Mononuclear cell (primary cell): ENCODE data around the gene FAM234A. TPM values are rescaled to one million over a fixed set of nuclear protein-coding genes. Genes with fewer than 3 reads are reported as not detected.
"Not testable (repeated sequence)": the region's sequence is repeated elsewhere in the genome, so short reads cannot be mapped to it uniquely, and the experiment has no call there.

ENCODE experiments used
- H3K27me3 ChIP-seq: 2 replicates; pipeline ENCODE4 v1.6.0; 2011; ENCODE audit warnings: low read length, control low read depth; ENCODE audit not compliant: insufficient read depth
- H3K4me1 ChIP-seq: 2 replicates; pipeline ENCODE4 v1.5.1; 2011; ENCODE audit warnings: mild to moderate bottlenecking, low read length, control low read depth; ENCODE audit not compliant: insufficient read depth
- H3K4me3 ChIP-seq: 2 replicates; pipeline ENCODE4 v1.5.1; 2011; ENCODE audit warnings: mild to moderate bottlenecking, low read length, moderate library complexity
- H3K9me3 ChIP-seq: 2 replicates; pipeline ENCODE4 v1.5.1; 2011; ENCODE audit warnings: low read depth, mild to moderate bottlenecking, control low read depth, low read length
- total RNA-seq: library from RNA; depleted of rRNA; stranded (reverse); fragments of >200 nt; gene quantifications from one replicate; pipeline ENCODE4 v1.2.3, GENCODE V29; 2012

The FAM234A gene
- total RNA-seq, 1 donor, result 22.1 TPM

- Histone ChIP-seq H3K4me1 (no peaks in the 10 kb centered on the region), H3K4me3 (no peak overlapping the region), H3K9me3 (no peaks in the 10 kb centered on the region), H3K27me3 (no peaks in the 10 kb centered on the region)
Observed at GRCh38 chr16:266258-267164, 31.9 kb downstream of the FAM234A start.

- H3K27me3 ChIP-seq, H3K4me3 ChIP-seq, H3K4me1 ChIP-seq, H3K9me3 ChIP-seq: not testable (repeated sequence)
Observed at GRCh38 chr16:267562-267961, 32.9 kb downstream of the FAM234A start.

- H3K4me3 ChIP-seq, result no peak overlapping the region
Observed at GRCh38 chr16:268141-269053, 33.8 kb downstream of the FAM234A start.

GRCh38 chr16:269061-269796 is 34.6 kb downstream of the FAM234A start:
- no peaks in the 10 kb centered on the region for H3K9me3 ChIP-seq
- H3K27me3 ChIP-seq, result no peaks in the 10 kb centered on the region
- no peak overlapping the region for H3K4me3 ChIP-seq
- no peaks in the 10 kb centered on the region for H3K4me1 ChIP-seq

More at GRCh38 chr16:268141-269053, 33.8 kb downstream of the FAM234A start:
- H3K27me3 ChIP-seq, result no peaks in the 10 kb centered on the region
- no peaks in the 10 kb centered on the region for H3K4me1 ChIP-seq
- no peaks in the 10 kb centered on the region for H3K9me3 ChIP-seq

GRCh38 chr16:270381-271255 is 36.0 kb downstream of the FAM234A start:
- peaks cover 5% of the 10 kb centered on the region for H3K4me1 ChIP-seq
- H3K27me3 ChIP-seq, result no peaks in the 10 kb centered on the region
- no peaks in the 10 kb centered on the region for H3K9me3 ChIP-seq
- no peak overlapping the region for H3K4me3 ChIP-seq

- no peaks in the 10 kb centered on the region for H3K9me3 ChIP-seq
- H3K27me3 ChIP-seq, result no peaks in the 10 kb centered on the region
- no peak overlapping the region for H3K4me3 ChIP-seq
- H3K4me1 ChIP-seq, result peaks cover 5% of the 10 kb centered on the region
Observed at GRCh38 chr16:272633-273546, 38.3 kb downstream of the FAM234A start.

- no peaks in the 10 kb centered on the region for H3K27me3 ChIP-seq
- no peaks in the 10 kb centered on the region for H3K9me3 ChIP-seq
- H3K4me1 ChIP-seq, result peaks cover 5% of the 10 kb centered on the region
- no peak overlapping the region for H3K4me3 ChIP-seq
Observed at GRCh38 chr16:273547-274421, 39.2 kb downstream of the FAM234A start.

GRCh38 chr16:275041-275641 is 40.5 kb downstream of the FAM234A start:
- H3K4me1 ChIP-seq, result peaks cover 5% of the 10 kb centered on the region
- H3K4me3 ChIP-seq, result no peak overlapping the region
- no peaks in the 10 kb centered on the region for H3K9me3 ChIP-seq
- H3K27me3 ChIP-seq, result no peaks in the 10 kb centered on the region

- no peak within 1 kb of the TSS for H3K4me3 ChIP-seq
- no peaks in the 10 kb centered on the region for H3K9me3 ChIP-seq
- H3K4me1 ChIP-seq, result peaks cover 5% of the 10 kb centered on the region
- no peaks in the 10 kb centered on the region for H3K27me3 ChIP-seq
Observed at GRCh38 chr16:275786-276232, 41.2 kb downstream of the FAM234A start, which contains the start of gene RGS11. Gene RGS11 (minus strand): TSS chr16:275944. CDS start chr16:275911, 33 bp downstream.

- Histone ChIP-seq H3K4me3 (no peak overlapping the region), H3K27me3 (peaks cover 3% of the 10 kb centered on the region), H3K4me1 (peaks cover 5% of the 10 kb centered on the region)
Observed at GRCh38 chr16:276426-277077, 41.9 kb downstream of the FAM234A start.

GRCh38 chr16:278863-279366 is 44.3 kb downstream of the FAM234A start:
- Histone ChIP-seq H3K9me3 (no peaks in the 10 kb centered on the region), H3K4me1 (peaks cover 5% of the 10 kb centered on the region), H3K27me3 (peaks cover 3% of the 10 kb centered on the region), H3K4me3 (no peak overlapping the region)

More at GRCh38 chr16:276426-277077, 41.9 kb downstream of the FAM234A start:
- no peaks in the 10 kb centered on the region for H3K9me3 ChIP-seq
